Measurements from ENCODE around the gene CEP295NL. TPM values are rescaled to one million over a fixed set of nuclear protein-coding genes. Genes with fewer than 3 reads are reported as not detected.

CEP295NL gene
- total RNA-seq = 0.55 TPM
- long read RNA-seq = 0 reads

DNA sequence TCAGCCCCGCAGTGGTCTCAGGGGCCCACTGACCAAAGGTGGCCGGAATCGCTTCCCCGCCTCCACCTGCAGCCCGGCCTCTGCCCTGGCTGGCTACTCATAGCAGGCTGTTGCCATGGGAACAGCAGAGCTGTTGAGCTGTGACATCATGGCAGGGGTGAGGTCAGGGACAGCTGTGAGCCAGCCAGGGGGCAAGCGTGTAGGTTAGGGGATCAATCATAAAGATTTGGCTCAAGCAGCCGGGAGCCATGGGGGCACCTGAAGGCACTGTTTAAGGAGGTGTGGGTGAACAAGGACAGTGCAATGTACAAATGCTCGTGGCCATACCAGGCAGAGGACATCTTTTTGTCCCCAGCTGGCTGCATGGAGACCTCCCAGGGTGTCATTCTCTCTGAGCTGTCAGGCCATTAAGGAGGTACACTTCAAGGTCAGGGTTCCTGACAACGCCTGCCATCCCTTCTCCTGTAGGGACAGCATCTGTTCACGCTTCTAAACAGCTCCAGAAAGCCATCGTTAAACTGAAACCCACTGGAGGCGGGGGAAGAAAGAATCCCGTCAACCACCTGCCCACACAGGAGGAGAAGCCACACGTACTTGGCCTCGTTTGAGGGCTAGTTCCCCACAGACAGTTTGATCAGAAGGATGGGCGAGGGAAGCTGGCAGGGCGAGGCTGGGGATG lies at the start of gene CEP295NL:
Gene CEP295NL, minus strand, starts transcription at position 101 of the 679 bp plus-strand sequence. CDS start 1,373 bp downstream, outside the sequence.
- TF ChIP-seq CTCF (IDR thresholded peaks at IDR 0.05; ENCODE audit: borderline replicate concordance) = no peak
- Histone ChIP-seq H3K4me1 (peaks cover 59% of the 10 kb centered on the region), H3K27ac (replicated peaks) (peak within 1 kb of the TSS; percentile 11), H3K27me3 (ENCODE audit: low read depth) (no peaks in the 10 kb centered on the region), H3K36me3 (peaks cover 9% of the 10 kb centered on the region), H3K4me3 (no peak within 1 kb of the TSS), H3K9me3 (replicated peaks) (no peaks in the 10 kb centered on the region)
- intact Hi-C loops (cut with micrococcal nuclease) = no loop called here
- DNase-seq = no peak

- Histone ChIP-seq H3K9me3 (replicated peaks) (peaks cover 23% of the 10 kb centered on the region), H3K27ac (replicated peaks) (peak overlapping the region; percentile 56), H3K4me3 (no peak overlapping the region), H3K27me3 (ENCODE audit: low read depth) (no peaks in the 10 kb centered on the region), H3K4me1 (peaks cover 17% of the 10 kb centered on the region), H3K36me3 (no peaks in the 10 kb centered on the region)
- TF ChIP-seq CTCF (IDR thresholded peaks at IDR 0.05; ENCODE audit: borderline replicate concordance) = no peak
- intact Hi-C loops (cut with micrococcal nuclease) = no loop called here
- DNase-seq = no peak
Observed at GRCh38 chr17:78952706-78953105, 49.7 kb upstream of the CEP295NL start.

DNA sequence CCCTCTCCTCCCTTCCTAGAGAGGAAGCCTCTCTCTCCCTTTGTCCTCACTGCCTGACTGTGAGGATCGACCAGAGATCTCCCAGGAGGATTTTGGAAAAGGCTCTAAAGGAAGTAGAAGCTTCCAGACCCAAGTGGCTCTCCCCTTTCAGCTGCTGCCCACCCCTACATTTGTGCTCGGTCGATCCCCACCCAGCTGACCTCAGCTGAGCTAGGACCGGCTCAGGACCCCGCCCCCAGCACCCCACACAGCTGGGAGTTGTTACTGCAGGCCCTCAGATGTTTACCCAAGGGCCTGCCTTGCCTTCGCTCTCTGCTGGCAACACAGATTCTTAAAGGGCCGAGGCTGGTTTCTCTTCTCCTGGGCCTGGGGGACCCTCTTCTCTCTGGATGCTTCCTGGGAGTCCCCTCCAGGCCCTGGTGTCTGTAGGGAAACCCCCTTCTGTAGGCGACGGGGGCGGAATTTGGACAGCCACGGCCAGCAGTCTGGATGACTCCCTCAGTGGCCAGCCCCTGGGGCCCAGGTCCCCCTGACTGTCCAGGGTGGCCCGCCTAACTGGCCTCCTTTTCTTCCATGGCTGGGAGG lies 49.1 kb upstream of the CEP295NL start:
- DNase-seq = no peak
- Histone ChIP-seq H3K27ac (replicated peaks) (peak overlapping the region; percentile 56), H3K4me3 (no peak overlapping the region), H3K36me3 (no peaks in the 10 kb centered on the region), H3K4me1 (peaks cover 17% of the 10 kb centered on the region), H3K27me3 (ENCODE audit: low read depth) (no peaks in the 10 kb centered on the region), H3K9me3 (replicated peaks) (peaks cover 23% of the 10 kb centered on the region)
- TF ChIP-seq CTCF (IDR thresholded peaks at IDR 0.05; ENCODE audit: borderline replicate concordance) = no peak
- intact Hi-C loops (cut with micrococcal nuclease) = no loop called here

GRCh38 chr17:78950870-78951269 lies 47.9 kb upstream of the CEP295NL start:
- Histone ChIP-seq H3K9me3 (replicated peaks) (peaks cover 23% of the 10 kb centered on the region), H3K36me3 (no peaks in the 10 kb centered on the region), H3K4me3 (no peak overlapping the region), H3K4me1 (peaks cover 17% of the 10 kb centered on the region), H3K27me3 (ENCODE audit: low read depth) (no peaks in the 10 kb centered on the region), H3K27ac (replicated peaks) (no peak overlapping the region)
- DNase-seq = no peak
- intact Hi-C loops (cut with micrococcal nuclease) = no loop called here
- no peak for TF ChIP-seq CTCF (IDR thresholded peaks at IDR 0.05; ENCODE audit: borderline replicate concordance)

- H3K27me3 ChIP-seq (ENCODE audit: low read depth) = no peaks in the 10 kb centered on the region
- peaks cover 11% of the 10 kb centered on the region for H3K4me1 ChIP-seq
- TF ChIP-seq CTCF (IDR thresholded peaks at IDR 0.05; ENCODE audit: borderline replicate concordance) = no peak
- no peak for DNase-seq
- H3K27ac ChIP-seq (replicated peaks) = no peak overlapping the region
- H3K4me3 ChIP-seq = no peak overlapping the region
- intact Hi-C loops (cut with micrococcal nuclease) = no loop called here
- H3K36me3 ChIP-seq = no peaks in the 10 kb centered on the region
- peaks cover 23% of the 10 kb centered on the region for H3K9me3 ChIP-seq (replicated peaks)
Observed at GRCh38 chr17:78947235-78948149, 44.5 kb upstream of the CEP295NL start.

All from left ventricle myocardium inferior (tissue), 1 donor.